Measurements from ENCODE around the gene SPPL3.

Gene SPPL3

DNA sequence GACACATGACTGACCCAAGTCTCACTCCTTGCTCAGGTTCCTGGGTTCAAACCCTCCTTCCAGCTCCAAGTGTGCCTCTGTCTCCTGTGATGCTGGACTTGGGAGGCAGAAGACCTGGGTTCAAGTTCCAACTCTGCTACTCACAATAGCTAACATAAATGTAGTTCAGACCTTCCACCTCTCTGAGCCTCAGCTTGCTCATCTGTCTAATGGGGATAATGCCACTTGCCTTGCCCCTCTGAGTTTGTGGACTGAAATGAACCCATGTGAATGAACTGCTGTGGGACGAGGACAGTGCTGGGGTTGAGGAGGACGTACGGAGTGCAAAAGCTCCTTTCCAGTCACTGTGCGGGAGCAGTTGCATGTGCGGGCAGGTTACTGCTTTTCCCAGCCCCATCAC, 137.6 kb downstream of the SPPL3 start:
- no peak overlapping the region for H3K27ac ChIP-seq
- TF ChIP-seq ZFX (IDR thresholded peaks at IDR 0.05; ENCODE audit: borderline replicate concordance) (no peak), CTCF (IDR thresholded peaks at IDR 0.05) (no peak)

- TF ChIP-seq CTCF (IDR thresholded peaks at IDR 0.05) (no peak), ZFX (IDR thresholded peaks at IDR 0.05; ENCODE audit: borderline replicate concordance) (no peak)
- no peak overlapping the region for H3K27ac ChIP-seq
These were observed 139.3 kb downstream of the SPPL3 start for GRCh38 chr12:120764816-120765215.

DNA sequence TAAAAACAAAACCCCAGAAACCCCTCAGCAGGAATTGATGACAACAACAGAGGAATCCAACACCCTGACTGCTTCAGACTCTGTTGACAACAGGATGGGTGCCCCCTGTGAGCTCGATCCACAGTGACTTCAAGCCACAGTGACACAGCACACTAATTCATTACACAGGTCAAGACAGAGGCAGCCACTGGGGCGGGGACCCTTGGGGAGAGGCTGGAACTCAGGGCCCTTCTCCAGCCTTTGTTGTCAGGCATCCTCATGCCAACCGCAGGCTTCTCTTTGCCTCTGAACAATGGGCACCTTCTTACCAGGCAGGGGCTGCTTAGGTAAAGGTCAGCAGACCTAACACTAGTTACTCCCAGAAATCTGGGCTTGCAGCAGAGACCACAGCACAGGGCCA, 140.9 kb downstream of the SPPL3 start:
- TF ChIP-seq ZFX (IDR thresholded peaks at IDR 0.05; ENCODE audit: borderline replicate concordance) (no peak), CTCF (IDR thresholded peaks at IDR 0.05) (no peak)
- H3K27ac ChIP-seq = no peak overlapping the region

DNA sequence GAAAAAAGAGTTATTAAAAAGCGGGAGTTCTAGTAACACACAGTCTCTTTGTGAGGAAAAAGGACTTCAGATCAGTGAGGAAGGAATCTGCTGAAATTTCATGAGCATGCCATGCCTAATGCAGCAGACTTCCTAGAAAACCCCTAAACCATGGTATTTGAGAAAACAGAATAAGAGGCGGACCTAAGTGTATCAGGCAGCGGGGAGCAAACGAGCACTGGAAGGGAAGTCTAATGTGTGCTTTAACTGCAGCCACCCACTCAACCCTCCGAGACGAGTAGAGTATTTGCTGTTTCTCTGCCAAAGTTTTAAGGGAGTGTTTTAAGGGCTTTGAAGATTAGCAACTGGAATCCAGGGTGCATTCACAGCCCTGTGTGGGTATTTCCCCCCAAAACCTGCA, 142.1 kb downstream of the SPPL3 start:
- H3K27ac ChIP-seq = no peak overlapping the region
- no peak for TF ChIP-seq ZFX (IDR thresholded peaks at IDR 0.05; ENCODE audit: borderline replicate concordance)

DNA sequence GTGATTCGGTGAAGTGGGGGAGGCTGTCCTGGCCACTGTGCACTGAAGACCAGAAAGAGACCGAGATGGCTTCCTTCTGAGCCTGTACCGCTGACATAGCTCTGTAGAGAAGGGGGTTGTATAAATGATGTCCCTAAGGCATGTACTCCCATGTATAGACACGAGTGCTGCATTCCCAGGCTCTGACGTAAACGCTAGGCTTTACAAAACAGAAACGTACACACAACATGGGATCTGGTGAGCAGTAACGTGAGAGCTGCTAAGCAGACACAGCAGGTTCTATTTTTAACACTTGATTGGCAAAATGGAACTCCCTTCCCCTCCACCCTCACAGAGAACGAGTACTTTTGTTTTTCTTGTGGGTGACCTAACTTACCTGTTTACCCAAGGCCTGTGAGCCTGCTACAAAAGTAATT, 142.6 kb downstream of the SPPL3 start:
- no peak for TF ChIP-seq ZFX (IDR thresholded peaks at IDR 0.05; ENCODE audit: borderline replicate concordance)
- no peak for TF ChIP-seq CTCF (IDR thresholded peaks at IDR 0.05)
- H3K27ac ChIP-seq = no peak overlapping the region; the same call in 1 of the 2 replicates

DNA sequence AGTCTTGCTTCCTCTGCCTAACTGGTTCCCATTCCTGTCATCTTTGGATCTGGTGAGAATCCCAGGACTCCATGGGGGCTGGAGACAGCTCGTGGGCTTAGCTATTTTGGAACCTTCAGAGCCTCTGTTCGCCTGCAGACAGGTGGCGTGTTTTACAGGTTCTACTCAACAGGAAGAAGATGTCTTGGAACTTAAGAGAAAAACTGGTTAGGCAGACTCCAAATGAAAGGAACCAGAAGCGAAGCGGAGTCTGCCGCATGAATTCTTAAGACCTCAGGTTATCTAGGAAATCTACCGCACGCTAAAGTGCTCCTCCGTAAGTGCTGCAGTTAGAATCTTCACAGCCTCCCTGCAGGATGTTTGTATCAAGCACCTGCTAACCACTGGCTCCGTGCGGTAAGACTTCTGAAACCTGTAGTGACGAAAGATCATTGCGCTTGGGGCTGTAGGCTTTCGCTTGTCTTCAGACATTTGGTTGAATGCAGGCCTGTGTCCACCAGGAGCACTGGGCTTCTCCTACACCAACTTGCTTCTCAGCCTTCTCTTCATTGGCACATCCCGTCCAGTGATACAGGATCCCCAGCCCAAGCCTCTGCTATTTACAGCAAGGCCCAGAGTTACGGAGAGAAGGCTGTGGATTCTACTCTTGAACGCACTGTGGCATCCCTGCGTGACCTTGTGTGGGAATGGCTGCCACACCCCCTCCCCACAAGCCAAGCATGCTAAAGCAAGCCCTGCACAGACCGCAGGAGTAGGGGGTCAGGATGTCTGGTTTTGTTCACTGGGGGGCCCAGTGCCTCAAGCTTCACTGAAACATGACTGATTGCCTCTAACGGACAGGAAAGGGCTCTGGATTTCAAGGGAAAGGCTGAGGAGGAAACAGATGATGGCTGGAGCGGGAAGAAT, 143.6 kb downstream of the SPPL3 start:
- TF ChIP-seq ZFX (IDR thresholded peaks at IDR 0.05; ENCODE audit: borderline replicate concordance) = no peak
- no peak for TF ChIP-seq CTCF (IDR thresholded peaks at IDR 0.05)
- H3K27ac ChIP-seq = no peak overlapping the region; the same call in 1 of the 2 replicates

DNA sequence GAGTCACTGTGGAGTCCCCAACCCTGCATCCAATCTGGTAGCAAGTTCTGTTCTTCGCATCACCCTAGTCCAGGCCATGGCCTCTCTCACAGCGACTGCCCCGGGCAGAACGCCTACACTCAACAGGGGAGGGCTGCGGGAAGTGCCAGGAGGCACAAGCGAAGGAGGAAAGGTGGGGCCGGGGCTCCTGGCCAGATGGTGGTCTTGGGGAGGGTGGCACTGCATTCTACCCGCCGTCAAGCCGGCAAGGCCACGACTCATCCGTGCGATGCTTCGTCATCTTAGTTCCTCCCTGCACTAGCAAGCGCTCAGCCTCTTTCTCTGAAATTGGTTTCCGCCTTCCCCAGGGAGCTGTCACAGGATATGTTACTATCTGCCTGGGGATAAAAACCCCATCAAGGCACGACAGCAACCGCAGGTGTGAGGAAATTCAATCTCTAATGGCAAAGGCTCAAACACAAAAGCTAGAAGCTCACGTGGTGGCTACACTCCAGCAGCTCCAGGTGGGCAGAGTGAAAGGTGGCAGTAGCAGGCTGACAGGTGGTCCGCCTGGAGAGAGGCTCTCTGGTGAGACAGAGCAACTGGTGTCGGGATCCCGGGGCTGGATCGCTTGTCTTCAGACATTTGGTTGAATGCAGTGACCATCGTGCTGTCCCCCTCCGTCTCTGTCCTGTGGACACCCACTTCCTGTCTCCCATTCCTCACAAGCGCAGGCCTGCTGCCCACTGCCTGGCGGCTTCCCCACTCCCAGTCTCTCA, 144.4 kb downstream of the SPPL3 start:
- no peak overlapping the region for H3K27ac ChIP-seq

More for the DNA sequence above, 144.4 kb downstream of the SPPL3 start:
- TF ChIP-seq CTCF (IDR thresholded peaks at IDR 0.05) (no peak), ZFX (IDR thresholded peaks at IDR 0.05; ENCODE audit: borderline replicate concordance) (no peak)

All from 22Rv1 (cell line).